Measurements from ENCODE around the gene ADH1A.
A peak's percentile ranks its signal among the peaks of the same experiment; 100 is the strongest.
"Not testable (repeated sequence)": the region's sequence is repeated elsewhere in the genome, so short reads cannot be mapped to it uniquely, and the experiment has no call there.

The ADH1A gene

GRCh38 chr4:99290848-99291786 is at the start of gene ADH1A:
Gene ADH1A, minus strand, starts transcription at chr4:99290985. Its CDS starts 71 bp downstream, at chr4:99290914.
- no peak for DNase-seq

GRCh38 chr4:99339172-99339571 is 48.4 kb upstream of the ADH1A start:
- DNase-seq: no peak

GRCh38 chr4:99336553-99336952 is 45.8 kb upstream of the ADH1A start:
- DNase-seq: no peak

GRCh38 chr4:99334880-99335279 is 44.1 kb upstream of the ADH1A start:
- no peak for DNase-seq

GRCh38 chr4:99330648-99331047 is 39.9 kb upstream of the ADH1A start:
- no peak for DNase-seq

GRCh38 chr4:99329876-99330275 is 39.1 kb upstream of the ADH1A start:
- DNase-seq: no peak

- no peak for DNase-seq
Observed at GRCh38 chr4:99324979-99325378, 34.2 kb upstream of the ADH1A start.

- no peak for DNase-seq
Observed at GRCh38 chr4:99324361-99324760, 33.6 kb upstream of the ADH1A start.

- no peak for DNase-seq
Observed at GRCh38 chr4:99323756-99324155, 33.0 kb upstream of the ADH1A start.

GRCh38 chr4:99321241-99322191 is 30.7 kb upstream of the ADH1A start, which contains the start of gene ADH1B:
Gene ADH1B, minus strand, starts transcription at chr4:99321401. Its CDS starts 70 bp downstream, at chr4:99321331.
- DNase-seq: no peak

- DNase-seq: not testable (repeated sequence)
Observed at GRCh38 chr4:99317811-99318210, 27.0 kb upstream of the ADH1A start.

GRCh38 chr4:99317354-99317753 is 26.6 kb upstream of the ADH1A start:
- DNase-seq: no peak

GRCh38 chr4:99315839-99316238 is 25.1 kb upstream of the ADH1A start:
- DNase-seq: no peak

GRCh38 chr4:99314211-99314610 is 23.4 kb upstream of the ADH1A start:
- DNase-seq: no peak

GRCh38 chr4:99310389-99310788 is 19.6 kb upstream of the ADH1A start:
- DNase-seq: no peak

GRCh38 chr4:99305638-99306400 is 15.0 kb upstream of the ADH1A start:
- no peak for DNase-seq

- no peak for DNase-seq
Observed at GRCh38 chr4:99301376-99302164, 10.8 kb upstream of the ADH1A start.

GRCh38 chr4:99300934-99301333 is 10.1 kb upstream of the ADH1A start:
- peak; percentile 24 to 44 for DNase-seq

GRCh38 chr4:99293357-99293756 is 2.6 kb upstream of the ADH1A start:
- no peak for DNase-seq

- no peak for DNase-seq
Observed at GRCh38 chr4:99285387-99285786, 5.4 kb downstream of the ADH1A start.

- no peak for DNase-seq
Observed at GRCh38 chr4:99282731-99283130, 8.1 kb downstream of the ADH1A start.

GRCh38 chr4:99281261-99281660 is 9.5 kb downstream of the ADH1A start:
- DNase-seq: no peak
